GM19463 (cell line): ENCODE results near the gene PLEKHH1.
A peak's percentile ranks its signal among the peaks of the same experiment; 100 is the strongest.

Experiments
- ATAC-seq: cut with Tn5 transposase; IDR thresholded peaks from one replicate; pipeline ENCODE4 v1.9.1; 2021; ENCODE audit warnings: mild to moderate bottlenecking, moderate library complexity; ENCODE audit not compliant: unreplicated experiment

Gene PLEKHH1

DNA sequence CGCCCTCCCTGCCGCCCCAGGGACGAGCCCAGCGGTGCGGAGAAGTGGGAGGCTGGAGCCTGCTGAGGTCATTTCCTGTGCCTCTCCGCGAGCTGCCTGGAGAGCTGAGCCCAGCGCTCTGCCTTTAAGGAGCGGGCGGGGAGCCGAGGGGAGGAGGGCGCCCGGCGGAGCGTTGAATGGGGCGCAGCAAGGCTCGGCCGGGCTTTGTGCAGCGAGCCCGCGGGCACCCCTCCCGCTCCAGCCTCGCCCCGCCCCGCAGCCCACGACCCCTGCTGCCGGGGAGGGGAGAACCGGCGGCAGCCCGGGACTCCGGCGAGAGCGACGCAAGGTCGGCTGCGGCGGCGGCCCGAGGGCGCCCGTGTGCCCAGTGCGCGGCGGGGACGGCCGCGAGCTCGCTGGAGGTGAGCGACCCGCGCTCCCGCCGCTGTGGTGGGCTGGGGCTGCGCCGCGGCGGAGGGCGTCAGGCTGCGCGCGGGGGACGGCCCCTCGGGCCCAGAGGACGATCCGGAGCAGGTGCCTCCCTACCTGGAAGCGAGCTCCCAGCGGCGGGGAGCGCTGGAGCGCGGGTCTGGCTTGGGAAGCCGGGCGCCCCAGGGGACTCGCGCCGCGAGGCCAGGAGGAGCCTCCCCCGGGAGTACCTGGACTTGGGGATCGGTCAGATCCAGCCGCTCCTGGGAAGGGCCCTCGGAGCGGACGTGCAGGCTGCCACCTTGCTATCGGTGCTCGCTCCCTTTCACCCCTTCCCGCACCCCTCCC lies at the start of gene PLEKHH1:
Gene PLEKHH1, plus strand, starts transcription at position 293 of the 756 bp plus-strand sequence. CDS start 8,578 bp downstream, outside the sequence.
- ATAC-seq: peak; percentile 90

DNA sequence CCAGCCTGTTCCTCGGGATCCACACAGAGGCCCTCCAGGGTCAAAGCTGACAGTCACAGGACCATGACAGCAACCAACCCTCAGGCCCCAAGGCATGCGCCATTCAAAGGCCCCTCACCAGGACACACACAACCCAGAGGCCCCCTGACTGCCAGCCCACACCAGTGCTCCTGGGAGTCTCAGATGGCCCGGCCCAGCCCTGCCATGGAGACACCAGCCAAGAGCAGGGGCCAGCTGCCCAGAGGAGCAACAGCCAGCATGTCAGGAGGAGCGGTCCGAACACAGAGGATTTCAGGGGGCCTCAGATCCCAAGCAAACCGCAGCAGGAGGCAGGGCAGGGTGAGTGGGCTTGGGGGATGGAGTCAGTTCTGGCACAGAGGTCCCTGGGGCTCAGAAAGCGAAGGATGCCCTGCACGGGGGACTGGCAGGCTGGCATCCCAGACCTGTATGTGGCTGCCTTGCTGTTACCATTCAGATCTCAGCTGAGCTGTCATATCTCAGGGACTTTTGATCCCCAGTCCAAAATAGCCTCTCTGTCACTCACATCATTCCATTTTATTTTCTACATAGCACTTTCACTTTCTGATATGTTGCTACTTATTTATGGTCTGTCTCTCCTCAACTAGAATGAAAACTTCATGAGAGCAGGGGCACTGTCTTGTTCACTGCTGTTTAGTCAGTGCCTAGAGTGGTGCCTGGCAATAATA lies 49.4 kb upstream of the PLEKHH1 start:
- no peak for ATAC-seq

DNA sequence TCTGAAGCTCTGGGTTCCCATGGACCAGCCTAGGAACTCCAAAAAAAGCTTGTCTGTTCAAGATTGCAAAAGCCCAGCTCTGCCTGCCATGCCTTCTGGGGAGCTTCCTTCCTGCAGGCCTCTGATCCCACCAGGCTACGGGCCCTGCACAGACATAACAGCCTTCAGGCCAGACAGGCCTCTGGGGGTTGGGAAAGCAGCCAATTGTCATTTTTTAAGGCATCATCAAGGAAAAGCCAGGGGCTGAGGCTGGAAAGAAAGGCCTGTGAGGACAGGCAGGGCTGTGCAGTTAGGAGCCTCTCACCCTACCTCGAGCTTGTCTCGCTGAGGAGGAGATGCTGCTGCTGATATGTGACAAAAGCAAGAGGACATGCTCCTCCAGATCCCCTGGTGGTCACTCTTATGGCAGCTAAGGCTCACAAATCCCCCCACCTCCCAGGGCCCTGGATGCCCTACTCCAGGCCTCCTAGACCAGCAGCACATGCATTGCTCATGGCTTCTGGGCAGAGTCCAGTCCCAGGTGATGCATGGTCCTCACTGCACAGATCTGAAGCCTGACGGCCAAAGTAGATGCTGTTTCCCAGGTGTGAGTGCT lies 47.5 kb upstream of the PLEKHH1 start:
- ATAC-seq: no peak

- ATAC-seq: no peak
Measured at GRCh38 chr14:67486890-67487289, 46.2 kb upstream of the PLEKHH1 start.

- ATAC-seq: no peak
Measured at GRCh38 chr14:67487332-67487731, 45.8 kb upstream of the PLEKHH1 start.

- ATAC-seq: peak; percentile 91
Measured at GRCh38 chr14:67487937-67488893, 44.9 kb upstream of the PLEKHH1 start, which contains the start of gene TMEM229B. TMEM229B (minus strand) TSS chr14:67488721; CDS start chr14:67473923, 14,798 bp downstream.

GRCh38 chr14:67490196-67490595 lies 42.9 kb upstream of the PLEKHH1 start:
- no peak for ATAC-seq

DNA sequence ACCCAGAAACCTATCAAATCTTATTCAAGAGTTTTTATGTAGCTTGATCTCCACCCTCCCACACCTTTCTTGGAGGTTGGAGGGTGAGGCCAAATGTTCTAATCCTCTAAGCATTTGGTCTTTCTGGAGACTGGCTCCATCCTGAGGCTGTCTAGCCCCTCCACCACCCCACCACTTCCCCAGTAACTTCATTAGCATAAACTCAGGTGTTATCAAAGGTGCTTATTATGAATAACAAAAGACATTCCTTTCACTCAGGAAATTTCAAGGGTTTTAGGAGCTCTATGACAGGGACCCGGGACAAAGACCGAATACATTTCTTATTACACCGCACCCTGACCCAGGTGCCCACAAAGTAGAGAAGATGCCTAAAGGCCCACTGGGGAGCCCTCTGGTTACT lies 41.8 kb upstream of the PLEKHH1 start:
- no peak for ATAC-seq

GRCh38 chr14:67491741-67492507 lies 41.2 kb upstream of the PLEKHH1 start:
- ATAC-seq: no peak

GRCh38 chr14:67492538-67492937 lies 40.6 kb upstream of the PLEKHH1 start:
- ATAC-seq: no peak

- no peak for ATAC-seq
Measured at GRCh38 chr14:67493092-67493717, 39.9 kb upstream of the PLEKHH1 start.

GRCh38 chr14:67495827-67496226 lies 37.3 kb upstream of the PLEKHH1 start:
- ATAC-seq: no peak

DNA sequence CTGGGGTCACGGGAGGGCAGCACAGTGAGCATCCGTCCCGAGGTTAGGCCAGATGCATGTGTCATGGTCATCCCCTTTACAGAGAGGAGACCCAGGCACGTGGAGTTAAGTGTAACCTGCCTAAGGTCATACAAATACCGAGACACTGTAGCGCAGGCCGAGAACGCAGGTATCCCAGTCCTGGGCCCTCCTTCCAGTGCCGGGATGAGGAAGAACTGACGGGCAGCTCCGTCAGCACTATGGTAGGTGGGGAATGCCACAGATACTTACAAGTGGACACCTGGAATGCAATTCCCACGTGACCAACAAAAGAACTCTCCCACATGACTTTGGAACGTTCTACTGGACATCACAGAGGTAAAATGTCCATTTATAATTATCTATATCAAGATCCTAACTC lies 35.9 kb upstream of the PLEKHH1 start:
- ATAC-seq: no peak

DNA sequence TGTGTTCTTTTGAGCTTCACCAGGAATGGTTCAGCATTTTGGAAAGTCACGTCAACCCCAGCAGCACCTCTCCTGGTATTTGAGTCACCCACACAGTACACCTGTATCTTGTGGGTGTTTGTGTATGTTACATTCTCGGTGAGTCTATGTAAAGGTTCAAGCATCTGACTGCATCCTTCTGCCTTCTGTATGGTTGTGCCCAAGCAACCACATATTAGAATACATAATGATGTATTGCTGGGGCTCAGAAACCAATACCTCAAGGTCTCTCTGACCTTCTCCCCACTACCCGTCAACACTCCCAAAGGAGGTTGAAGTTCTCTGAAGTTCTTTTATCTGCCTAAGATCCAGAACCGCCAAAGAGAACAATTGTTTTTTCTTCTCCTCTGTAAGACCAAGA lies 35.4 kb upstream of the PLEKHH1 start:
- ATAC-seq: no peak

- no peak for ATAC-seq
Measured at GRCh38 chr14:67500981-67501380, 32.1 kb upstream of the PLEKHH1 start.

- ATAC-seq: no peak
Measured at GRCh38 chr14:67501670-67502069, 31.4 kb upstream of the PLEKHH1 start.

- no peak for ATAC-seq
Measured at GRCh38 chr14:67502867-67503266, 30.2 kb upstream of the PLEKHH1 start.

DNA sequence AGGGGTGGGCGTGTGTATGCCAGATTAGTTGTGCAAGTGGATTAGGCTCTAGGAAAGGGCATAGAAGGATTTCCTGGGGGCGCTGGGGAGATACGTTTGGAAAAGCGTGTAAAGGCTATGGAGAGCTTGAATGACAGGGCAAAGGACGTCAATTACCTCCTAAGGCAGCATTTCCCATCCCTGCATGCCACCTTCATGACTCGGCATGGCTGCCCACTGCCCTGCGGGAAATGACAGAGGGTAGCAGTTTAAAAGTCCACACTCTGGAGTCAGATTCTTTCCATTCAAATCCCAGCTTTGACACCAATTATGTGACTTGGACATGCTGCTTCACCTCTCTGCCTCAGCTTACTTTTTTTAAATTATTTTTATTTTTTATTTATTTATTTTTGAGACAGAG lies 29.8 kb upstream of the PLEKHH1 start:
- no peak for ATAC-seq

DNA sequence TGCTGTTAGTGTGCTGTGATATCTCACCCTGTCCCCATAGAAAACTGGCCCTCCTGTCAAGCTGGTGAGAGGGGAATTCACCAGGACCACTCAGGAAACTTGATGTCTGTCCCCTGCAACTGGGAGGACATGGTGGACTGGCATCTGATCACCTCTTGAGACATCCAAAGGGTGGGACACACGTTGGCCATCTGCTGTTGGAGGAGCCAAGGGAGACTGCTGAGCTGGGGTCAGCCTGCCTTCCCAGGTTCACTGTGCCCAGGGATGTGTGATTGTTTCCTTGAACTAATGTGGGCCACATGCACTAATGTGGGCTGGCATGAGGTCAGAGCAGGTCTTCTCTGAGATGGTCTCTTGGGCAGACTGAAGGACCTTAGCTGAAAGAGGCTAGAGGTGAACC lies 27.8 kb upstream of the PLEKHH1 start:
- ATAC-seq: no peak

- ATAC-seq: no peak
Measured at GRCh38 chr14:67508956-67509355, 24.1 kb upstream of the PLEKHH1 start.
